GM12891 (cell line): ENCODE measurements around the gene CASP7.

ENCODE experiments used
- POLR2A ChIP-seq: IDR thresholded peaks from 2 replicates; pipeline ENCODE4 v1.6.1; 2011; ENCODE audit warnings: low read depth, low read length, control low read depth
- POLR2AphosphoS5 ChIP-seq: IDR thresholded peaks from 2 replicates; pipeline ENCODE4 v1.6.1; 2011; ENCODE audit warnings: low read depth, low read length, control low read depth
- SPI1 ChIP-seq: IDR thresholded peaks from 2 replicates; pipeline ENCODE4 v1.6.1; 2011; ENCODE audit warnings: low read depth, low read length, control low read depth

GRCh38 chr10:113776553-113776952 lies 96.8 kb downstream of the CASP7 start:
- TF ChIP-seq POLR2AphosphoS5: no peak
- no peak for TF ChIP-seq POLR2A
- no peak for TF ChIP-seq SPI1
